ENCODE measurements around the gene SLC26A4.

Gene SLC26A4

GRCh38 chr7:107661081-107661864 is 645 bp downstream of the SLC26A4 start:
- DNase-seq = no peak

GRCh38 chr7:107661865-107662379 is 1.3 kb downstream of the SLC26A4 start:
- DNase-seq = no peak

- no peak for DNase-seq
Observed at GRCh38 chr7:107663196-107663595, 2.6 kb downstream of the SLC26A4 start.

GRCh38 chr7:107666790-107667189 is 6.2 kb downstream of the SLC26A4 start:
- no peak for DNase-seq

GRCh38 chr7:107667341-107667740 is 6.7 kb downstream of the SLC26A4 start:
- DNase-seq = no peak

GRCh38 chr7:107668296-107668695 is 7.7 kb downstream of the SLC26A4 start:
- no peak for DNase-seq

GRCh38 chr7:107672183-107672582 is 11.6 kb downstream of the SLC26A4 start:
- DNase-seq = no peak

- DNase-seq = no peak
Observed at GRCh38 chr7:107676249-107676648, 15.6 kb downstream of the SLC26A4 start.

GRCh38 chr7:107678110-107678753 is 17.6 kb downstream of the SLC26A4 start:
- DNase-seq = no peak

GRCh38 chr7:107680478-107680877 is 19.9 kb downstream of the SLC26A4 start:
- no peak for DNase-seq

GRCh38 chr7:107682886-107683285 is 22.3 kb downstream of the SLC26A4 start:
- DNase-seq = no peak

- DNase-seq = no peak
Observed at GRCh38 chr7:107684287-107684686, 23.7 kb downstream of the SLC26A4 start.

GRCh38 chr7:107684947-107685463 is 24.4 kb downstream of the SLC26A4 start:
- DNase-seq = no peak

GRCh38 chr7:107686816-107687387 is 26.3 kb downstream of the SLC26A4 start:
- DNase-seq = no peak

GRCh38 chr7:107687656-107688055 is 27.0 kb downstream of the SLC26A4 start:
- DNase-seq = no peak

- DNase-seq = no peak
Observed at GRCh38 chr7:107689553-107689952, 28.9 kb downstream of the SLC26A4 start.

- no peak for DNase-seq
Observed at GRCh38 chr7:107690084-107690483, 29.5 kb downstream of the SLC26A4 start.

GRCh38 chr7:107690611-107691010 is 30.0 kb downstream of the SLC26A4 start:
- no peak for DNase-seq

GRCh38 chr7:107691716-107692115 is 31.1 kb downstream of the SLC26A4 start:
- no peak for DNase-seq

- no peak for DNase-seq
Observed at GRCh38 chr7:107692501-107692900, 31.9 kb downstream of the SLC26A4 start.

- no peak for DNase-seq
Observed at GRCh38 chr7:107693396-107693795, 32.8 kb downstream of the SLC26A4 start.

- DNase-seq = no peak
Observed at GRCh38 chr7:107694386-107694785, 33.8 kb downstream of the SLC26A4 start.

GRCh38 chr7:107696330-107696946 is 35.8 kb downstream of the SLC26A4 start:
- no peak for DNase-seq

Data from MV-4-11 (cell line).